Esophagus muscularis mucosa (tissue), 4 donors: ENCODE data around the gene ZFP91. TPM values are rescaled to one million over a fixed set of nuclear protein-coding genes. Genes with fewer than 3 reads are reported as not detected.
"Not testable (repeated sequence)": the region's sequence is repeated elsewhere in the genome, so short reads cannot be mapped to it uniquely, and the experiment has no call there.

Experiments used
- DNase-seq: peaks from one replicate; pipeline ENCODE4 v3.0.0-alpha.2; 2017; ENCODE audit errors: extremely low spot score
- H3K27ac ChIP-seq, 4 donors: fragments of 200-600 bp; sonication (generic); replicated peaks in 1 of 4; 1 replicate in 3 of 4; 2 replicates in 1 of 4; pipeline ENCODE4 v1.5.1; 2016 to 2019; ENCODE audit warnings: mild to moderate bottlenecking in 1 of 4
- H3K27me3 ChIP-seq, 4 donors: fragments of 200-600 bp; sonication (generic); one replicate each; pipeline versions ENCODE4 v1.5.1 to v1.6.0; 2016 to 2019
- H3K36me3 ChIP-seq, 4 donors: fragments of 200-600 bp; sonication (generic); one replicate each; pipeline ENCODE4 v1.5.1; 2016 to 2019
- H3K4me1 ChIP-seq, 4 donors: fragments of 200-600 bp; sonication (generic); one replicate each; pipeline ENCODE4 v1.5.1; 2016 to 2019
- H3K4me3 ChIP-seq, 4 donors: fragments of 200-600 bp; sonication (generic); 1 replicate in 2 of 4; 2 replicates in 2 of 4; pipeline ENCODE4 v1.5.1; 2016 to 2019; ENCODE audit warnings: mild to moderate bottlenecking in 4 of 4, moderate library complexity in 1 of 4
- H3K9me3 ChIP-seq, 4 donors: fragments of 200-600 bp; sonication (generic); 1 replicate in 3 of 4; 2 replicates in 1 of 4; pipeline ENCODE4 v1.5.1; 2016 to 2019
- EP300 ChIP-seq: sonication (generic); formaldehyde crosslinking; IDR thresholded peaks from one replicate; pipeline ENCODE4 v1.6.1; 2017; ENCODE audit warnings: antibody characterized with exemption
- POLR2A ChIP-seq: fragments of 450-650 bp; IDR thresholded peaks from one replicate; pipeline ENCODE4 v1.6.1; 2017; ENCODE audit warnings: antibody characterized with exemption, moderate library complexity, mild to moderate bottlenecking, low read depth
- POLR2AphosphoS5 ChIP-seq, 2 donors: sonication (generic); formaldehyde crosslinking; IDR thresholded peaks; one replicate each; pipeline ENCODE4 v1.6.1; 2017; ENCODE audit warnings: antibody characterized with exemption in 2 of 2
- WGBS: methylation state at CpG from one replicate; pipeline ENCODE4 v1.1.5; 2018; 5-methylcytosine and 5-hydroxymethylcytosine counted together
- intact Hi-C: fragments of 100-400 bp; cut with DNase I; formaldehyde crosslinking; loops from one replicate; pipeline ENCODE4 v1.15.1; 2023
- total RNA-seq, 4 donors: library from RNA; depleted of rRNA; stranded (reverse); fragments of >200 nt; gene quantifications; one replicate each; pipeline versions ENCODE4 v1.1.0 to v1.2.1, GENCODE V29; 2016
- TF ChIP-seq, protein P1 (sequence below), 3 experiments: fragments of 200-600 bp in 2 of 3; fragments of 450-650 bp in 1 of 3; sonication (generic) in 2 of 3; IDR thresholded peaks; one replicate each; pipeline ENCODE4 v1.5.1; 2017 to 2019; ENCODE audit warnings: antibody characterized with exemption in 3 of 3, mild to moderate bottlenecking in 2 of 3, moderate library complexity in 1 of 3

The ZFP91 gene
- total RNA-seq, 4 donors from 2014 or later, result 71.1 to 90.2 (median 77.7) TPM

DNA sequence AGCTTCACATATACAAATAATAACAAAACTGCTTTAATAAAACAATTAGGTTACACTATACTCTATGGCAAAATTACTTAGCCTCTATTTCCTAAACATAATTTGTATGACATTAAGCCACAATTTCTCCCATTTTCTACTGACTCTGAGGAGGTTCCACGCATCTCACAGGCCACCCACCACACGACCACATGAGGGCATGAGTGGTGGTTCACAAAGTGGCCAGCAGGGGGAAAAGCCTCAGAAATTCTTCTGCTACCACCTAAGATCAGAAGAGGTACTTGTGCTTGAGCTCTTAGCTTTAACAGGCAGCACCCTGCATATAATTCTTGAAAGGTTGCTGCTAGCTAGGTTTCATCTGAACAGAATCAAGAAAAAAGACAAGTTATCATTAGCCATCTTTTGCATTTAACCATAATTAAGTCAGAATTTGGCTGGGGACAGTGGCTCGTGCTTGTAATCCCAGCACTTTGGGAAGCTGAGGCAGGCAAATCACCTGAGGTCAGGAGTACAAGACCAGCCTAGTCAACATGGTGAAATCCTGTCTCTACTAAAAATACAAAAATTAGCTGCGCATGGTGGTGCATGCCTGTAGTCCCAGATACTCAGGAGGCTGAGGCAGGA lies 10.9 kb upstream of the ZFP91 start:
- no peak overlapping the region for H3K4me3 ChIP-seq
- peaks cover under 1 to 43% (median 19%) of the 10 kb centered on the region in 4 donors for H3K36me3 ChIP-seq
- WGBS, result 50% methylated on average over 4 of the region's 4 CpGs
- H3K9me3 ChIP-seq, result no peaks in the 10 kb centered on the region
- H3K4me1 ChIP-seq, result peaks cover 3 to 10% (median 5%) of the 10 kb centered on the region in 4 donors
- TF ChIP-seq, protein P1, sequence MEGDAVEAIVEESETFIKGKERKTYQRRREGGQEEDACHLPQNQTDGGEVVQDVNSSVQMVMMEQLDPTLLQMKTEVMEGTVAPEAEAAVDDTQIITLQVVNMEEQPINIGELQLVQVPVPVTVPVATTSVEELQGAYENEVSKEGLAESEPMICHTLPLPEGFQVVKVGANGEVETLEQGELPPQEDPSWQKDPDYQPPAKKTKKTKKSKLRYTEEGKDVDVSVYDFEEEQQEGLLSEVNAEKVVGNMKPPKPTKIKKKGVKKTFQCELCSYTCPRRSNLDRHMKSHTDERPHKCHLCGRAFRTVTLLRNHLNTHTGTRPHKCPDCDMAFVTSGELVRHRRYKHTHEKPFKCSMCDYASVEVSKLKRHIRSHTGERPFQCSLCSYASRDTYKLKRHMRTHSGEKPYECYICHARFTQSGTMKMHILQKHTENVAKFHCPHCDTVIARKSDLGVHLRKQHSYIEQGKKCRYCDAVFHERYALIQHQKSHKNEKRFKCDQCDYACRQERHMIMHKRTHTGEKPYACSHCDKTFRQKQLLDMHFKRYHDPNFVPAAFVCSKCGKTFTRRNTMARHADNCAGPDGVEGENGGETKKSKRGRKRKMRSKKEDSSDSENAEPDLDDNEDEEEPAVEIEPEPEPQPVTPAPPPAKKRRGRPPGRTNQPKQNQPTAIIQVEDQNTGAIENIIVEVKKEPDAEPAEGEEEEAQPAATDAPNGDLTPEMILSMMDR (IDR thresholded peaks at IDR 0.05), result peak; percentile 66 to 85 (median 71)
- no peak for TF ChIP-seq POLR2AphosphoS5 (IDR thresholded peaks at IDR 0.05)
- intact Hi-C loops, result loop anchor here (5.0 to 10.0 kb wide), 2 partner anchors 59 to 107 kb away; no protein-coding TSS in a partner anchor
- H3K27ac ChIP-seq, result no peak overlapping the region
- H3K27me3 ChIP-seq, result no peaks in the 10 kb centered on the region
- no peak for DNase-seq

DNA sequence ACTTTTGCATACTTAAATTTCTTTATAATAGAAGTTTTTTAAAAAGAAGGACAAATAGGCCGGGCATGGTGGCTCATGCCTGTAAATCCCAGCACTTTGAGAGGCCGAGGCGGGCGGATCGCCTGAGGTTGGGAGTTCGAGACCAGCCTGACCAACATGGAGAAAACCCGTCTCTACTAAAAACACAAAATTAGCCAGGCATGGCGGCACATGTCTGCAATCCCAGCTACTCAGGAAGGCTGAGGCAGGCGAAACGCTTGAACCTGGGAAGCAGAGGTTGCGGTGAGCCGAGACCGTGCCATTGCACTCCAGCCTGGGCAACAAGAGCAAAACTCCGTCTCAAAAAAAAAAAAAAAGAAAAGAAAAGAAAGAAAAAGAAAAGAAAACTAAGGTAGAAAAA lies 6.0 kb upstream of the ZFP91 start:
- Histone ChIP-seq H3K27ac (peak overlapping the region; percentile 99 to 100 (median 100)), H3K4me3 (peak overlapping the region in 1 of 4 donors; percentile 21), H3K36me3 (peaks cover 0 to 21% (median 12%) of the 10 kb centered on the region in 4 donors), H3K4me1 (peaks cover 42 to 51% (median 48%) of the 10 kb centered on the region in 4 donors)
- WGBS, result 89% methylated on average over 14 of the region's 14 CpGs
- H3K27me3 ChIP-seq, H3K9me3 ChIP-seq, intact Hi-C loops, DNase-seq: not testable (repeated sequence)

DNA sequence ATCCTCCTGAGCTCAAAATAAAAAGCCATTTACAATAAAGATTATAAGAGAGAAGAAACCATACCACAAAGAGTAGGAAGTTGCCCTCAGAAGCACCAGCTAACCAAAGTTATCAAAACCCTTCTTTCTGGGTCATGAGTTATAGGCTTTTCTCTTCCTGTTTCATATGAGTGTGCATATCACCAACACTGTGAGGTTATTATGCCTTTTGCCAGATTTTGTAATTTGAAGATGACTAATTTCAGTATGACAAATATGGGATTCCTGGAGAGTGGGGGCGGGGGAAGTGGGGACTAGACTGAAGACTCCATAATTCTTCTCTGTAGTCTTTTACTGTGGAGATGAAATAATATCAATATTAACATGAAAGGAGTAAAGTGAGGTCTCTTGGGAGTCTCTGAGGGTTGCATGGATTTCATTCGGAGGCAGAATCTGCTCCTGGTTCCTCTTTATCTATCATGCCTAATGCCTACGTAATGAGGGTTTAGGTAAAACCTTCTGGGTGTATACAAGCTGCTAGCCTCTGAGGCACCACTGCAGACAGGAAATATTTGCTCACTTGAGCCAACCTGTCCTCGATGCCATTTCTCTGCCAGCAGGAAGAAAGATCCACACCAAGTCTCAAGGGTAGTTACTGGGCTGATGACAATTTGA lies 5.3 kb upstream of the ZFP91 start:
- no peak for TF ChIP-seq POLR2A
- TF ChIP-seq, protein P1 (IDR thresholded peaks at IDR 0.05), result peak in 1 of 3 experiments; percentile 3
- no peak for TF ChIP-seq EP300
- peak in 1 of 2 donors; percentile 51 for TF ChIP-seq POLR2AphosphoS5 (IDR thresholded peaks at IDR 0.05)
- intact Hi-C loops, result no loop called here
- peak; percentile 92 for DNase-seq
- peaks cover 0 to 16% (median 12%) of the 10 kb centered on the region in 4 donors for H3K36me3 ChIP-seq
- peak overlapping the region in 3 of 4 donors; percentile 13 to 41 (median 21) for H3K4me3 ChIP-seq
- peak overlapping the region; percentile 99 to 100 (median 100) for H3K27ac ChIP-seq
- 46% methylated on average over 4 of the region's 4 CpGs for WGBS
- H3K9me3 ChIP-seq, result no peaks in the 10 kb centered on the region
- no peaks in the 10 kb centered on the region for H3K27me3 ChIP-seq
- H3K4me1 ChIP-seq, result peaks cover 42 to 50% (median 47%) of the 10 kb centered on the region in 4 donors

DNA sequence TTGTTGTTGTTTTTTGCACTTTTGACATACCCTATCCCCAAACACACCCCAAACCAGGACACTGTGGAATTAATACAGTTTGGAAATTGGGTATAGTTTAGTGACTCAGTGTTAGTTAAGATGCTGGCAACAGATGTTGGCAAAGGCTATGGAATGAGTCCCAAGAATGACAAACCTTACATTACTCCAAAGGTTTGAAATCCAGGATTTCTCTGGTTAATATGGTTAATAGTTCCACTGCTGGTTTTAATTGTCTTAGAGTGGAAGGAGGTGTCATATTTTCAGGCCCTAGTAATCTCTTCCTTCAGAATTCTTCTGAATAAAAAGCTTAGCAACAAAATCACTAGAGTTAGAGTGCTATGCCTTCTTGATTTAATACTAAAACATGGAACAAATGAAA lies 4.0 kb upstream of the ZFP91 start:
- Histone ChIP-seq H3K4me1 (peaks cover 42 to 50% (median 47%) of the 10 kb centered on the region in 4 donors), H3K27ac (peak overlapping the region; percentile 99 to 100 (median 100)), H3K4me3 (peak overlapping the region in 2 of 4 donors; percentile 5 to 34), H3K36me3 (peaks cover 0 to 3% (median 2%) of the 10 kb centered on the region in 4 donors), H3K9me3 (no peaks in the 10 kb centered on the region), H3K27me3 (no peaks in the 10 kb centered on the region)
- no peak for DNase-seq
- no peak for TF ChIP-seq POLR2A
- TF ChIP-seq, protein P1 (IDR thresholded peaks at IDR 0.05), result no peak
- no peak for TF ChIP-seq POLR2AphosphoS5 (IDR thresholded peaks at IDR 0.05)
- no peak for TF ChIP-seq EP300
- intact Hi-C loops, result no loop called here

DNA sequence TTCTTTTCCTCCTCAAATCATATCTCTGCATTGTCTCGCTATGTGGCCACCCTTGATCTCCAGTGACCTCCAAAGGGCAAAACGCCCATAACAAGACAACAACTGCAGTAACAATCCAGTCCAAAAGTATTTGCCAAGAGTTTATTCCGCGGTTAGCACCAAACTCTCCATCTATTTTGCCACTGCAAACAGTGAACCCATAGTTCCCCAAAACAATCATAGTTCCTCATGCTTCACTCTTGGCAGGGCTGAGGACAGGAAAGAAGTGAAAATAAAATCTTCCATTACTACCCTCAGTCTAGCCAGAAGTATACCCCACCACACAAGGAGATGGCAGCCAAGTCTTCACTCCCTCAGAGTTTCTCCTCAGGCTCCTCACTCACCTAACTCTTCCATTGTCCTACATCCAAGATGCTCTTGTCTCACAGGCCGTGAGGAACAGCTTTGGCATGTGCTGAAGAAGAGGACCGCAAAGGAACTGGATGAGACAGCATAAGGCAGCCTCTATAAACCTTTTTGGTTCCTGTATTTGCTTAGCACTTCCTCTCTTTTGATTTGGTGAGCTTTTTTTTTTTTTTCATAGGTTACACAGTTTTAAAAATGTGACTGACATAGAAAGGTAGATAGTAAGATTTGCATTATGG lies 3.4 kb upstream of the ZFP91 start, which contains the start of gene LPXN:
Gene LPXN, minus strand, starts transcription at position 480 of the 644 bp plus-strand sequence. Its CDS starts 84 bp downstream, at position 396.
- H3K9me3 ChIP-seq, result no peaks in the 10 kb centered on the region
- intact Hi-C loops, result no loop called here
- no peaks in the 10 kb centered on the region for H3K36me3 ChIP-seq
- no peak for DNase-seq
- TF ChIP-seq POLR2AphosphoS5 (IDR thresholded peaks at IDR 0.05), result peak in 1 of 2 donors; percentile 18
- no peak for TF ChIP-seq POLR2A
- TF ChIP-seq, protein P1 (IDR thresholded peaks at IDR 0.05), result no peak
- 60% methylated on average over 6 of the region's 6 CpGs for WGBS
- H3K4me1 ChIP-seq, result peaks cover 47 to 55% (median 53%) of the 10 kb centered on the region in 4 donors
- H3K27ac ChIP-seq, result peak within 1 kb of the TSS; percentile 99 to 100 (median 100)
- peak within 1 kb of the TSS in 3 of 4 donors; percentile 5 to 98 (median 34) for H3K4me3 ChIP-seq
- H3K27me3 ChIP-seq, result no peaks in the 10 kb centered on the region
